Measurements from ENCODE around the gene CRYGC.

DNA sequence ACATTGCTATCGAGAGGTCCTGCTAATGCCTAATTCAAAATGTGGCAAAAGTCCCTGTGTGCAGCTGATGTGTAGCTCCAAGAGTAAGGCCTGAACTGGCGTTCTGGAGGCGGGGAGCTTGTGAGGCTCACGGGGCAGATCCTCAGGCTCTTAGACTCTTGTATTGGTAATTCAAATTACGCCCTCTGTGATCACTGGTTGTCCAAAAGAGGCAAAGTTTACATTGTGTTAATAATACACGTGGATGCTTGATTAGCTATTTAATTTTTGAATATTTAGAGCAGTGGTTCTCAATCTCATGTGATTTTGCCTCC, 46.2 kb upstream of the CRYGC start:
- TF ChIP-seq EZH2 (IDR thresholded peaks at IDR 0.05; ENCODE audit: borderline replicate concordance, insufficient read depth, low read depth, low read length, poor library complexity, severe bottlenecking) = no peak
- TF ChIP-seq, protein P1, sequence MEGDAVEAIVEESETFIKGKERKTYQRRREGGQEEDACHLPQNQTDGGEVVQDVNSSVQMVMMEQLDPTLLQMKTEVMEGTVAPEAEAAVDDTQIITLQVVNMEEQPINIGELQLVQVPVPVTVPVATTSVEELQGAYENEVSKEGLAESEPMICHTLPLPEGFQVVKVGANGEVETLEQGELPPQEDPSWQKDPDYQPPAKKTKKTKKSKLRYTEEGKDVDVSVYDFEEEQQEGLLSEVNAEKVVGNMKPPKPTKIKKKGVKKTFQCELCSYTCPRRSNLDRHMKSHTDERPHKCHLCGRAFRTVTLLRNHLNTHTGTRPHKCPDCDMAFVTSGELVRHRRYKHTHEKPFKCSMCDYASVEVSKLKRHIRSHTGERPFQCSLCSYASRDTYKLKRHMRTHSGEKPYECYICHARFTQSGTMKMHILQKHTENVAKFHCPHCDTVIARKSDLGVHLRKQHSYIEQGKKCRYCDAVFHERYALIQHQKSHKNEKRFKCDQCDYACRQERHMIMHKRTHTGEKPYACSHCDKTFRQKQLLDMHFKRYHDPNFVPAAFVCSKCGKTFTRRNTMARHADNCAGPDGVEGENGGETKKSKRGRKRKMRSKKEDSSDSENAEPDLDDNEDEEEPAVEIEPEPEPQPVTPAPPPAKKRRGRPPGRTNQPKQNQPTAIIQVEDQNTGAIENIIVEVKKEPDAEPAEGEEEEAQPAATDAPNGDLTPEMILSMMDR (IDR thresholded peaks at IDR 0.05) = no peak
